WERI-Rb-1 (cell line): ENCODE results near the gene DCAKD.

Experiments used
- DNase-seq: peaks from one replicate; pipeline ENCODE4 v3.0.0-alpha.2; 2020
- H3K27ac ChIP-seq: fragments of 250-450 bp; sonication (Bioruptor Pico); 2 replicates; pipeline ENCODE4 v1.5.1; 2020; ENCODE audit warnings: mild to moderate bottlenecking, moderate library complexity
- H3K27me3 ChIP-seq: fragments of 250-450 bp; sonication (Bioruptor Pico); 2 replicates; pipeline ENCODE4 v1.5.1; 2021; ENCODE audit warnings: mild to moderate bottlenecking, low read depth, moderate library complexity; ENCODE audit not compliant: insufficient read depth, severe bottlenecking
- H3K36me3 ChIP-seq: fragments of 250-450 bp; sonication (Bioruptor Pico); 2 replicates; pipeline ENCODE4 v1.5.1; 2020; ENCODE audit warnings: mild to moderate bottlenecking, moderate library complexity
- H3K4me3 ChIP-seq: 2 replicates; pipeline ENCODE4 v1.5.1; 2011; ENCODE audit warnings: low read depth, mild to moderate bottlenecking, control low read depth, low read length
- H3K9me3 ChIP-seq: fragments of 250-450 bp; sonication (Bioruptor Pico); 2 replicates; pipeline ENCODE4 v1.5.1; 2021; ENCODE audit warnings: mild to moderate bottlenecking, moderate library complexity; ENCODE audit not compliant: severe bottlenecking
- TF ChIP-seq, protein P1 (sequence below): IDR thresholded peaks from 2 replicates; pipeline ENCODE4 v1.5.1; 2011; ENCODE audit warnings: low read depth, mild to moderate bottlenecking, control low read depth, inconsistent platforms, low read length

DCAKD gene

DNA sequence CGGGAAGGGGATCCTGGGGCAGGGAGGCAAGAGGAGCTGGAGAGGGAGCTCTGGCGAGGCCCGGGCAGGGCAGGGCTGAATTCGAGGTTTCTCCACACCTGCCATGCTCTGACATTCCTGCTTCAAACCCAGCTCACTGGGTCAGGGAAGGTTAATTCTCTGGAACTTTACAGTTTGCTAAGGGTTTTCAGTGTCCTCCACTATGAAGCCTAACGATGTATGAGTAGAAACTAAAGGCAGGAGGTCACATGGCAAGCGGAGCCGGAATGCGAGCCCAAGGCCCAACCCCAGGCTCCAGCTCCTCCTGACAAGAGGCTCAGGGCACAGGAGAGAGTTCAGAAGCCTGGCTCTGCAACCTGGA, 29.2 kb downstream of the DCAKD start:
- TF ChIP-seq, protein P1, sequence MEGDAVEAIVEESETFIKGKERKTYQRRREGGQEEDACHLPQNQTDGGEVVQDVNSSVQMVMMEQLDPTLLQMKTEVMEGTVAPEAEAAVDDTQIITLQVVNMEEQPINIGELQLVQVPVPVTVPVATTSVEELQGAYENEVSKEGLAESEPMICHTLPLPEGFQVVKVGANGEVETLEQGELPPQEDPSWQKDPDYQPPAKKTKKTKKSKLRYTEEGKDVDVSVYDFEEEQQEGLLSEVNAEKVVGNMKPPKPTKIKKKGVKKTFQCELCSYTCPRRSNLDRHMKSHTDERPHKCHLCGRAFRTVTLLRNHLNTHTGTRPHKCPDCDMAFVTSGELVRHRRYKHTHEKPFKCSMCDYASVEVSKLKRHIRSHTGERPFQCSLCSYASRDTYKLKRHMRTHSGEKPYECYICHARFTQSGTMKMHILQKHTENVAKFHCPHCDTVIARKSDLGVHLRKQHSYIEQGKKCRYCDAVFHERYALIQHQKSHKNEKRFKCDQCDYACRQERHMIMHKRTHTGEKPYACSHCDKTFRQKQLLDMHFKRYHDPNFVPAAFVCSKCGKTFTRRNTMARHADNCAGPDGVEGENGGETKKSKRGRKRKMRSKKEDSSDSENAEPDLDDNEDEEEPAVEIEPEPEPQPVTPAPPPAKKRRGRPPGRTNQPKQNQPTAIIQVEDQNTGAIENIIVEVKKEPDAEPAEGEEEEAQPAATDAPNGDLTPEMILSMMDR, result no peak
- Histone ChIP-seq H3K4me3 (peak overlapping the region; percentile 14), H3K36me3 (peaks cover 19% of the 10 kb centered on the region)

DNA sequence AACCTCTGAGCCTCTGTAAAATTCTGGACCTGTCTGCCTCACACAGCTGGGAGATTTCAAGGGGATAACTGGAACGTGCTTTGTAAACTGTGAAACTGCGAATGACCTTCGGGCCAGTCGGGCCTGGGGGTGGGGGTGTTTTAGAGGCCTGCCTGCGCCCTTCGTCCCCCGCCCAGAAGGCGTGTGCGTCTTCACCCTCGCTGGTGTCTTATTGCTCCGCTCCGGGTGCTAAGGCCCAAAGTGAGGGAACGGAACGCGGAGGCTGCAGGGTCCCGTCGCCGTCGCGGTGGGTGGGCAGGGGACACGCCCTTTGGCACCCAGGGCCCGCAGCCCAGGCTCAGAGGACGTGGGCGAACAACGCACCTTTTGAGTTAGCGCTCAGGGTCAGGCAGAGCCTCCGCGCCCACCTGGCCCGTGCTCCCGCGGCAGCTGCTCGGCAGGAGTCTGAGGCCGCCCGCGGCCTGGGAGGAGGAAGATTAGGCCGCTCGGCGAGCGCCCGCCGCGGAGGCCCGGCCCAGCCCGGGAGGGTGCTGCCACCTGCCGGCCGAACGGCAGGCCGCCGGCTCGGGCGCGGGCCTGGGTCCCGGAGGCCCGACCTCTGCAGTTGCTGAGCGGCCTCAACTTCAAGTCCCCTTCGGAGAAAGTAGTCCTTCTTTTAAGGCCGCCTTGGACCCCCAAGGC, 29.7 kb downstream of the DCAKD start:
- Histone ChIP-seq H3K9me3 (no peaks in the 10 kb centered on the region), H3K4me3 (peak overlapping the region; percentile 39), H3K27ac (peak overlapping the region; percentile 79), H3K27me3 (no peaks in the 10 kb centered on the region), H3K36me3 (peaks cover 13% of the 10 kb centered on the region)
- TF ChIP-seq, protein P1, result peak; percentile 87
- peak; percentile 86 for DNase-seq

More for the DNA sequence above, 29.2 kb downstream of the DCAKD start:
- Histone ChIP-seq H3K9me3 (no peaks in the 10 kb centered on the region), H3K27me3 (no peaks in the 10 kb centered on the region), H3K27ac (peak overlapping the region; percentile 79)
- no peak for DNase-seq

DNA sequence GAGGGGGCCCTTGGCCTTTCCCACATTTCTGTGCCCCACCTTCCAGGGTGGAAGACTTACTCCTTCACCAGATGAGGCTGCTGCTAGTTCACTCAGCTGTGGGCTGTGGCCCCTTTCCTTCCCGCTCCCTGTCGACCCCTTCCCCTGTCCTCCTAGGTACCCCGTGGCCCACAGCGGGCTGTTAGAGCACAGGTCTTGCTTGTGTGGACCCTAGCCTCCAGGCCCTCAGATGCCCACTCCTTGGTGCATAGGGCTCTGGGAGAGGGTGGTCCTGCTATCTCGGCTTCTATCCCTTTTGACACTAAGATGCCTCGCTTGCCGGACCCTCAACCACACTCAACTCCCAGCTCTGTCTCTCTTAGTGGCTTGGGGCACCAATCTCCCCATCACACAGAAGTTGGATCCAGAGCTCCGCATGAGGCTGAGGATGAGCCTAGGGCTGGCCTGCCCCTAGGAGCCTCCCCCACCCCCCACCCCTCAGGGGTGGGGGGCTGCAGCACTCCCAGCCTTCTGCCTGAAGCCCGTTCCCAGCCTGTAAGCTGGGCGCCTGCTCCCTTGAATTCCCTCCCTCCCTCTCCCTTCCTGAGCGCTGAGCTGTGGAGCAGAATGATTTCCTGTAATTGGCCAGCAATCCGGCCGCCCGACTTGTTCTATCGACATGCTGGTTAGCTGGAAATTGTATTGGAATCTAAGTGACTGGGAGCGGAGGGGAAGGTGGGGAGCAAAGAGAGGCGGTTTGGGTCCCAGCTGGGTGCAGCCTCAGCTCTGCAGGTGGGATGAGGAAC, 30.9 kb downstream of the DCAKD start:
- no peaks in the 10 kb centered on the region for H3K9me3 ChIP-seq
- no peaks in the 10 kb centered on the region for H3K27me3 ChIP-seq
- H3K4me3 ChIP-seq, result no peak overlapping the region
- peak; percentile 76 for DNase-seq
- H3K36me3 ChIP-seq, result peaks cover 9% of the 10 kb centered on the region
- H3K27ac ChIP-seq, result peak overlapping the region; percentile 79
- TF ChIP-seq, protein P1, result no peak

DNA sequence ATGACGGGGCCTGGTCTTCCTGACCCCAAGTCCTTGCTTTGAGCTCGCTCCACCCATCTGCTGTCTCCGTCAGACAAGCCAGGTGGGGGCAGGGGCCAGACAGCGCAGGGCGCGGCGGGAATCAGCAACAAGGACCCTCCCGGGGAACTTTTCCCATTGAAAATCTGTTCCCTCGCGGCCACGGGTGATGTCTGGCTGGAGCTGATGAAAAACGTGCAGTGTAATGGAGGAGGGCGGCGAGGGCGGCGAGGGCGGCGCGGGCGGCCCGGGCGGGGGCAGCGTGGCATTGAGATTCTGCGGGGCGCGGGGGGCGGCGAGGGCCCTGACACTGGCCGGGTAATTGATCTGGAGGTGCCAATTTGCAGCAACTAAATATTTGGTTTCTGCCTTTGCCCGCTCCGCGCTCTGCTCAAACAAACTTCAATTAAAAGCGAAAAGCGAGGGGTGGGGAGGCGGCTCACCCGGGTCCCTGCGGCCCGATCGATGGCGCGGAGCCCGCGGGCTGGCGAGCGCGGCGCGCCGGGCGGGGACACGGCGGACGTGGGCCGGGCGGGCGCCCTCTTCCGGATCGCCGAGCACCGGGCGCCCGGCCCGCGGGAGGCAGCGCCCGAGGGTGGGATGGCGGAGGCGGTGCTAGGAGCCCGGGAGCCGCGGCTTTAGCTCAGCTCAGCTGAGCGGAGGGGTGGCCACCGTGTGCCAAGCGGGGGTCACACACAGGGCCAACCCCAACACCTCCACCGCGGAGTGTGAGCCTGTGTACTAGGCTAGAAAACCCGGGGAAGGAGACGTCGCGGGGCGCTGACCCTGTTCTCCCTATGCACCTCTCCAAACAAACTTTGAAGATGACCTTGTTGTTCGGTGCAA, 32.4 kb downstream of the DCAKD start:
- H3K36me3 ChIP-seq, result peaks cover 5% of the 10 kb centered on the region
- H3K4me3 ChIP-seq, result peak overlapping the region; percentile 65
- no peaks in the 10 kb centered on the region for H3K27me3 ChIP-seq
- no peaks in the 10 kb centered on the region for H3K9me3 ChIP-seq
- H3K27ac ChIP-seq, result peak overlapping the region; percentile 91
- DNase-seq, result peak; percentile 92
- TF ChIP-seq, protein P1, result peak; percentile 56

DNA sequence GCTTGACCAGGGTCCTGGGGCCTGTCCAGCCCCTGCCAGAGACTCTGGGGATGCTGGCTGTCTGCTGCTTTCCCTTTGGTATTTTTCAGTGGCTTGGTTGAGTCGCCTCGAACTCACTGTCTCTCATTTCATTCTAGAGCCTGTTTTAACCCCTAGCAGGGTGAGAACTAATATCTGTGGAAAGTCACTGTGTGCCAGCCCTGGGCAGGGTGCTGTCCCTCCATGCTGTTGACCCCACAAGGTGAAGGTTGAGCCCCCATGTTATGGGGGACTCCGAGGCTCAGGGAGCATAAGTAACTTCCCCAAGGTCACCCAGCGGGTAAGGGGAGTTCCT, 33.0 kb downstream of the DCAKD start:
- H3K4me3 ChIP-seq, result peak overlapping the region; percentile 65
- no peaks in the 10 kb centered on the region for H3K9me3 ChIP-seq
- H3K36me3 ChIP-seq, result no peaks in the 10 kb centered on the region
- DNase-seq, result no peak
- H3K27me3 ChIP-seq, result no peaks in the 10 kb centered on the region
- H3K27ac ChIP-seq, result peak overlapping the region; percentile 91
- TF ChIP-seq, protein P1, result no peak
